K562 (cell line): ENCODE results near the gene RTBDN. TPM values are rescaled to one million over a fixed set of nuclear protein-coding genes. Genes with fewer than 3 reads are reported as not detected.

Experiments used
- E2F1 ChIP-seq: sonication (generic); formaldehyde crosslinking; IDR thresholded peaks from 2 replicates; pipeline ENCODE4 v1.8.1; 2023; ENCODE audit warnings: mild to moderate bottlenecking, missing genetic modification reagents, moderate library complexity
- PRDM10 ChIP-seq: fragments of 450-650 bp; IDR thresholded peaks from 2 replicates; pipeline ENCODE4 v1.6.1; 2018; ENCODE audit not compliant: partially characterized antibody
- polyA plus RNA-seq, 8 experiments: library from polyadenylated mRNA; depleted of rRNA in 4 of 8; stranded (reverse) in 5 of 8; unstranded in 3 of 8; fragments of >200 nt; fragmentation: Nextera tagmentation in 2 of 8; fragmentation: Illumina TruSeq in 1 of 8; extraction: Ambion mirVana in 2 of 8; extraction: Trizol in 1 of 8; gene quantifications; 2 replicates each; pipeline versions ENCODE4 v1.2.1 to v1.2.3, GENCODE V29; 2011 to 2014; ENCODE audit warnings: inconsistent platforms in 1 of 8, missing spikeins in 1 of 8
- total RNA-seq, 7 experiments: library from RNA; depleted of rRNA in 6 of 7; stranded (reverse); fragments of >200 nt in 6 of 7; fragmentation: Illumina TruSeq in 2 of 7; extraction: Trizol in 2 of 7; gene quantifications; 2 replicates each; pipeline versions ENCODE4 v1.2.1 to v1.2.3, GENCODE V29; 2011 to 2021; ENCODE audit warnings: low replicate concordance in 1 of 7

RTBDN gene
- total and polyA plus RNA-seq, 9 of the 15 experiments (the other 6 are each of a cell fraction or from before 2014, with no cell fraction given) = 0.20 to 2.3 (median 0.72) TPM; not detected in 1

GRCh38 chr19:12778017-12778904 lies 56.1 kb downstream of the RTBDN start (continued):
- no peak for TF ChIP-seq E2F1 (CRISPR knock-in tag)
- peak; percentile 85 for TF ChIP-seq PRDM10
- TF ChIP-seq, all 486 proteins: peak for 37
